H1 (cell line): ENCODE measurements around the gene PLA2G15. TPM values are rescaled to one million over a fixed set of nuclear protein-coding genes. Genes with fewer than 3 reads are reported as not detected.

ENCODE experiments used
- BACH1 ChIP-seq: IDR thresholded peaks from 2 replicates; pipeline ENCODE4 v1.6.1; 2012; ENCODE audit warnings: low read length, improper control_type of control experiment
- CHD1 ChIP-seq: IDR thresholded peaks from 2 replicates; pipeline ENCODE4 v1.6.1; 2012; ENCODE audit warnings: low read depth, low read length, improper control_type of control experiment
- EGR1 ChIP-seq: IDR thresholded peaks from 2 replicates; pipeline ENCODE4 v1.6.1; 2011; ENCODE audit warnings: low read depth, low read length, borderline replicate concordance
- KDM4A ChIP-seq: IDR thresholded peaks from one replicate; pipeline ENCODE4 v1.7.1; 2012; ENCODE audit warnings: low read depth, mild to moderate bottlenecking, moderate library complexity, low read length, inconsistent platforms; ENCODE audit not compliant: severe bottlenecking
- MAX ChIP-seq: IDR thresholded peaks from 2 replicates; pipeline ENCODE4 v1.6.1; 2012; ENCODE audit warnings: inconsistent platforms
- PHF8 ChIP-seq: fragments of 200-600 bp; sonication (generic); conservative IDR thresholded peaks from 2 replicates; pipeline ENCODE4 v1.7.1; 2012; ENCODE audit warnings: low read depth, mild to moderate bottlenecking, inconsistent platforms, low read length, moderate library complexity
- POLR2AphosphoS5 ChIP-seq: IDR thresholded peaks from 2 replicates; pipeline ENCODE4 v1.6.1; 2011; ENCODE audit warnings: low read depth, low read length
- RAD21 ChIP-seq, 2 experiments: IDR thresholded peaks in 1 of 2; conservative IDR thresholded peaks in 1 of 2; 2 replicates each; pipeline ENCODE4 v1.6.1; 2011; ENCODE audit warnings: low read depth in 2 of 2, low read length in 2 of 2, improper control_type of control experiment in 1 of 2, inconsistent platforms in 1 of 2, mild to moderate bottlenecking in 1 of 2, moderate library complexity in 1 of 2
- ZNF274 ChIP-seq: IDR thresholded peaks from 2 replicates; pipeline ENCODE4 v1.7.0; 2012; ENCODE audit warnings: low read length, borderline replicate concordance; ENCODE audit errors: extremely low read depth
- polyA plus RNA-seq, 7 experiments: library from polyadenylated mRNA; depleted of rRNA in 3 of 7; stranded (reverse) in 5 of 7; unstranded in 2 of 7; fragments of >200 nt in 5 of 7; fragments of 200-250 nt in 2 of 7; gene quantifications; 1 replicate in 5 of 7; 2 replicates in 1 of 7; 4 replicates in 1 of 7; pipeline versions ENCODE4 v1.2.1 to v1.2.3, GENCODE V29; 2011 to 2013; ENCODE audit warnings: missing spikeins in 2 of 7, mixed read lengths in 2 of 7
- total RNA-seq: library from RNA; stranded (reverse); fragmentation: NEBNext Ultra II Directional; extraction: Animal tissue kit (Norgen Biotek cat#: 25700); gene quantifications from 2 replicates; pipeline ENCODE4 v1.2.1, GENCODE V29; 2021

Gene PLA2G15
- total and polyA plus RNA-seq, 2 of the 8 experiments (the other 6 are each of a cell fraction or from before 2014, with no cell fraction given) = 11.2 to 12.0 TPM

- peak; percentile 30; the same call in 1 of the 2 replicates for TF ChIP-seq MAX
- TF ChIP-seq POLR2AphosphoS5 = peak; percentile 53; the same call in 1 of the 2 replicates
- TF ChIP-seq EGR1 = no peak
- peak in 1 of 2 experiments; percentile 41; a peak in 2 of 4 replicates for TF ChIP-seq RAD21 (IDR thresholded peaks at IDR 0.05 in 1 of 2, conservative IDR thresholded peaks at IDR 0.05 in 1 of 2; ENCODE audit: low read depth in 2 of 2, low read length in 2 of 2)
- peak; percentile 73 for TF ChIP-seq BACH1
- peak; percentile 71 for TF ChIP-seq PHF8
- no peak for TF ChIP-seq ZNF274
- TF ChIP-seq KDM4A = peak; percentile 89
- TF ChIP-seq CHD1 = no peak
Observed at GRCh38 chr16:68264128-68265077, 19.2 kb downstream of the PLA2G15 start, which contains the start of gene SLC7A6 (continued).
